ENCODE data around the gene KMT2E.

KMT2E gene

GRCh38 chr7:105013221-105013815, 687 bp upstream of the KMT2E start:
- in situ Hi-C loops (cut with MboI; ENCODE audit: low pct_unique_long_range_greater_than_20kb, low sequenced_read_pairs, unreplicated experiment), result no loop called here
- peak; percentile 89 for DNase-seq (ENCODE audit: low spot score)

GRCh38 chr7:105014693-105015389, 836 bp downstream of the KMT2E start:
- in situ Hi-C loops (cut with MboI; ENCODE audit: low pct_unique_long_range_greater_than_20kb, low sequenced_read_pairs, unreplicated experiment), result no loop called here

More at GRCh38 chr7:105013221-105013815, 687 bp upstream of the KMT2E start:
- TF ChIP-seq CTCF (IDR thresholded peaks at IDR 0.05; ENCODE audit: extremely low read depth, insufficient read depth, missing control alignments), result peak; percentile 34

GRCh38 chr7:105015390-105015965, 1.5 kb downstream of the KMT2E start:
- in situ Hi-C loops (cut with MboI; ENCODE audit: low pct_unique_long_range_greater_than_20kb, low sequenced_read_pairs, unreplicated experiment), result no loop called here
- DNase-seq (ENCODE audit: low spot score), result peak; percentile 18
- no peak for TF ChIP-seq CTCF (IDR thresholded peaks at IDR 0.05; ENCODE audit: extremely low read depth, insufficient read depth, missing control alignments)

More at GRCh38 chr7:105014693-105015389, 836 bp downstream of the KMT2E start:
- no peak for TF ChIP-seq CTCF (IDR thresholded peaks at IDR 0.05; ENCODE audit: extremely low read depth, insufficient read depth, missing control alignments)
- DNase-seq (ENCODE audit: low spot score), result peak; percentile 48

GRCh38 chr7:105016068-105016708, 2.2 kb downstream of the KMT2E start:
- TF ChIP-seq CTCF (IDR thresholded peaks at IDR 0.05; ENCODE audit: extremely low read depth, insufficient read depth, missing control alignments), result no peak
- DNase-seq (ENCODE audit: low spot score), result no peak
- in situ Hi-C loops (cut with MboI; ENCODE audit: low pct_unique_long_range_greater_than_20kb, low sequenced_read_pairs, unreplicated experiment), result no loop called here

GRCh38 chr7:105016709-105017656, 3.0 kb downstream of the KMT2E start:
- no peak for TF ChIP-seq CTCF (IDR thresholded peaks at IDR 0.05; ENCODE audit: extremely low read depth, insufficient read depth, missing control alignments)
- no peak for DNase-seq (ENCODE audit: low spot score)
- in situ Hi-C loops (cut with MboI; ENCODE audit: low pct_unique_long_range_greater_than_20kb, low sequenced_read_pairs, unreplicated experiment), result no loop called here
